Endothelial cell of umbilical vein (primary cell): ENCODE data around the gene RSPRY1.

Experiments
- CTCF ChIP-seq, 2 donors: IDR thresholded peaks; 1 replicate in 1 of 2; 2 replicates in 1 of 2; pipeline ENCODE4 v1.5.1; 2011; ENCODE audit warnings: low read length in 2 of 2, mild to moderate bottlenecking in 2 of 2, moderate library complexity in 2 of 2, control low read depth in 1 of 2, inconsistent platforms in 1 of 2, low read depth in 1 of 2; ENCODE audit not compliant: insufficient read depth in 1 of 2; ENCODE audit errors: extremely low read depth in 1 of 2
- EZH2 ChIP-seq: IDR thresholded peaks from 2 replicates; pipeline ENCODE4 v1.6.1; 2012; ENCODE audit warnings: borderline replicate concordance, low read depth, mild to moderate bottlenecking, moderate library complexity, low read length, inconsistent platforms; ENCODE audit not compliant: severe bottlenecking
- POLR2A ChIP-seq: IDR thresholded peaks from 2 replicates; pipeline ENCODE4 v1.6.1; 2012; ENCODE audit warnings: low read depth, mild to moderate bottlenecking, control low read depth, low read length
- POLR2AphosphoS5 ChIP-seq: IDR thresholded peaks from 2 replicates; pipeline ENCODE4 v1.6.1; 2012; ENCODE audit warnings: low read depth, mild to moderate bottlenecking, control low read depth, low read length, moderate library complexity; ENCODE audit not compliant: insufficient read depth
- TF ChIP-seq, protein P1 (sequence below): IDR thresholded peaks from 2 replicates; pipeline ENCODE4 v1.6.1; 2011; ENCODE audit not compliant: insufficient read depth, insufficient read length

DNA sequence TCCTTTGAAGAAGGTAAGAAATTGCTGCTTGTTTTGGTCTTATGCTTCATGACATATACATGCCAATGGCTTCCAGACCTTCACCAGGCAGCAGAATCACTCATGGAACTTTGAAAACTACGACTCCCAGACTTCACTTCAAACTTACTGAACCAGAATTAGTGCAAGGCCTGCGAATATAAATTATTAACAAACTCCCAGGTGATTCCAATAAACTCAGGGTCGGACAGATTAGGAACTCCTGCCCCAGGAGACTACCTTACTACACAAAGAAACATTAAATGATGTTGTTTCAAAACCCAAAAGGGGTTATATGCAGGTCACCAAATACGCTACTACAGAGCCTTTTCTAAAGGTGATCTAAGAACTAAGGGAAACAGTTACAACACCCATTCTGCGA, 20.6 kb upstream of the RSPRY1 start:
- TF ChIP-seq CTCF (IDR thresholded peaks at IDR 0.05; ENCODE audit: extremely low read depth in 1 of 2, insufficient read depth in 1 of 2, low read depth in 1 of 2, low read length in 2 of 2) (no peak), POLR2AphosphoS5 (no peak), POLR2A (no peak), EZH2 (no peak)
- TF ChIP-seq, protein P1, sequence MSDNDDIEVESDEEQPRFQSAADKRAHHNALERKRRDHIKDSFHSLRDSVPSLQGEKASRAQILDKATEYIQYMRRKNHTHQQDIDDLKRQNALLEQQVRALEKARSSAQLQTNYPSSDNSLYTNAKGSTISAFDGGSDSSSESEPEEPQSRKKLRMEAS, result no peak
